Measurements from ENCODE around the gene GREB1. TPM values are rescaled to one million over a fixed set of nuclear protein-coding genes. Genes with fewer than 3 reads are reported as not detected.

Gene GREB1
- polyA plus RNA-seq, 1 experiment = 0.12 TPM

- TF ChIP-seq CTCF (IDR thresholded peaks at IDR 0.05; ENCODE audit: low read depth, low read length) = no peak
- Histone ChIP-seq H3K9me3 (ENCODE audit: control insufficient read depth, insufficient read depth, low read length) (no peaks in the 10 kb centered on the region), H3K27me3 (ENCODE audit: control insufficient read depth, insufficient read depth, low read length) (peaks cover 56% of the 10 kb centered on the region), H3K27ac (ENCODE audit: low read depth, low read length) (no peak overlapping the region), H3K4me3 (ENCODE audit: low read depth, low read length) (no peak overlapping the region)
- ChIA-PET CTCF (no interaction called here), POLR2A (no interaction called here)
- DNase-seq (ENCODE audit: low read depth, low spot score) = no peak
Measured at GRCh38 chr2:11537951-11538350, 4.1 kb downstream of the GREB1 start.

- DNase-seq (ENCODE audit: low read depth, low spot score) = no peak
- POLR2A ChIA-PET = no interaction called here
Measured at GRCh38 chr2:11539317-11540147, 5.7 kb downstream of the GREB1 start.

GRCh38 chr2:11540148-11540995, 6.5 kb downstream of the GREB1 start:
- Histone ChIP-seq H3K9me3 (ENCODE audit: control insufficient read depth, insufficient read depth, low read length) (no peaks in the 10 kb centered on the region), H3K4me3 (ENCODE audit: low read depth, low read length) (no peak overlapping the region), H3K27me3 (ENCODE audit: control insufficient read depth, insufficient read depth, low read length) (peaks cover 38% of the 10 kb centered on the region), H3K27ac (ENCODE audit: low read depth, low read length) (no peak overlapping the region)
- ChIA-PET CTCF (no interaction called here), POLR2A (no interaction called here)
- no peak for DNase-seq (ENCODE audit: low read depth, low spot score)
- no peak for TF ChIP-seq CTCF (IDR thresholded peaks at IDR 0.05; ENCODE audit: low read depth, low read length)

More at GRCh38 chr2:11539317-11540147, 5.7 kb downstream of the GREB1 start:
- Histone ChIP-seq H3K9me3 (ENCODE audit: control insufficient read depth, insufficient read depth, low read length) (no peaks in the 10 kb centered on the region), H3K27ac (ENCODE audit: low read depth, low read length) (no peak overlapping the region), H3K4me3 (ENCODE audit: low read depth, low read length) (no peak overlapping the region), H3K27me3 (ENCODE audit: control insufficient read depth, insufficient read depth, low read length) (peaks cover 44% of the 10 kb centered on the region)
- TF ChIP-seq CTCF (IDR thresholded peaks at IDR 0.05; ENCODE audit: low read depth, low read length) = no peak
- CTCF ChIA-PET = no interaction called here

- CTCF ChIA-PET = no interaction called here
- Histone ChIP-seq H3K4me3 (ENCODE audit: low read depth, low read length) (no peak overlapping the region), H3K27me3 (ENCODE audit: control insufficient read depth, insufficient read depth, low read length) (peaks cover 32% of the 10 kb centered on the region), H3K27ac (ENCODE audit: low read depth, low read length) (no peak overlapping the region), H3K9me3 (ENCODE audit: control insufficient read depth, insufficient read depth, low read length) (no peaks in the 10 kb centered on the region)
- no peak for DNase-seq (ENCODE audit: low read depth, low spot score)
- no peak for TF ChIP-seq CTCF (IDR thresholded peaks at IDR 0.05; ENCODE audit: low read depth, low read length)
- POLR2A ChIA-PET = no interaction called here
Measured at GRCh38 chr2:11540996-11541692, 7.3 kb downstream of the GREB1 start.
